H1 (cell line): Measurements from ENCODE around the gene HOXA6. TPM values are rescaled to one million over a fixed set of nuclear protein-coding genes. Genes with fewer than 3 reads are reported as not detected.

Experiments used
- CTCF ChIA-PET: fragments of 300-600 bp; sonication (Branson Sonifier 250); formaldehyde crosslinking; loops from one replicate; lab custom pipeline; 2021; ENCODE audit not compliant: partially characterized antibody; lab: Charles Lee
- POLR2A ChIA-PET: fragments of 300-600 bp; sonication (Branson Sonifier 250); formaldehyde crosslinking; loops from one replicate; lab custom pipeline; 2021; ENCODE audit warnings: inconsistent platforms; ENCODE audit not compliant: partially characterized antibody; lab: Charles Lee
- DNase-seq, 2 experiments: peaks; one replicate each; pipeline versions ENCODE4 v3.0.0 to v3.0.0-alpha.2; 2010 to 2022; ENCODE audit warnings: low spot score in 2 of 2, low read depth in 1 of 2, mixed read lengths in 1 of 2
- FAIRE-seq: peaks from 2 replicates; lab custom pipeline; 2011; peaks lifted over from hg19 to GRCh38; lab: Jason Lieb, UNC
- H2AFZ ChIP-seq: 2 replicates; pipeline ENCODE4 v1.8.1; 2012; ENCODE audit warnings: low read length, inconsistent platforms
- H2AK5ac ChIP-seq: 2 replicates; pipeline ENCODE4 v1.6.1; 2013; ENCODE audit warnings: low read depth, low read length
- H2BK120ac ChIP-seq: replicated peaks from 2 replicates; pipeline ENCODE3; 2013; ENCODE audit warnings: low read depth, low read length, inconsistent platforms
- H2BK12ac ChIP-seq: 2 replicates; pipeline ENCODE4 v1.6.1; 2013; ENCODE audit warnings: low read depth, low read length
- H2BK15ac ChIP-seq: 2 replicates; pipeline ENCODE4 v1.6.1; 2013; ENCODE audit warnings: low read length
- H2BK20ac ChIP-seq: 2 replicates; pipeline ENCODE4 v1.6.1; 2013; ENCODE audit warnings: low read length
- H2BK5ac ChIP-seq: 2 replicates; pipeline ENCODE4 v1.6.1; 2013; ENCODE audit warnings: low read depth, low read length
- H3K14ac ChIP-seq: 2 replicates; pipeline ENCODE4 v1.6.1; 2013; ENCODE audit warnings: inconsistent platforms; ENCODE audit not compliant: insufficient read length
- H3K18ac ChIP-seq: 2 replicates; pipeline ENCODE4 v1.6.1; 2013; ENCODE audit warnings: low read length; ENCODE audit errors: extremely low read depth
- H3K23ac ChIP-seq: 2 replicates; pipeline ENCODE4 v1.6.1; 2013; ENCODE audit warnings: inconsistent platforms; ENCODE audit not compliant: insufficient read length
- H3K23me2 ChIP-seq: 2 replicates; pipeline ENCODE4 v1.6.1; 2013; ENCODE audit warnings: low read depth, low read length
- H3K27ac ChIP-seq: 2 replicates; pipeline ENCODE4 v1.6.1; 2011; ENCODE audit warnings: low read depth, low read length, inconsistent platforms
- H3K27me3 ChIP-seq, 4 experiments: replicated peaks in 1 of 4; 1 replicate in 1 of 4; 2 replicates in 3 of 4; pipeline versions ENCODE4 v1.6.1 to v1.8.1; 2011 to 2013; ENCODE audit warnings: low read length in 3 of 4, mild to moderate bottlenecking in 3 of 4, inconsistent platforms in 2 of 4, mixed read lengths in 2 of 4, moderate library complexity in 1 of 4; ENCODE audit not compliant: control insufficient read depth in 3 of 4, insufficient read depth in 3 of 4; ENCODE audit errors: extremely low read depth in 1 of 4
- H3K36me3 ChIP-seq, 4 experiments: 2 replicates each; pipeline versions ENCODE4 v1.6.1 to v1.8.1; 2011 to 2013; ENCODE audit warnings: mild to moderate bottlenecking in 4 of 4, low read length in 3 of 4, moderate library complexity in 2 of 4, control low read depth in 1 of 4, inconsistent platforms in 1 of 4; ENCODE audit not compliant: insufficient read depth in 4 of 4, control insufficient read depth in 2 of 4
- H3K4ac ChIP-seq: replicated peaks from 2 replicates; pipeline ENCODE3; 2013; ENCODE audit warnings: low read length, low read depth, mixed read lengths, inconsistent platforms; ENCODE audit not compliant: insufficient read length
- H3K4me1 ChIP-seq, 4 experiments: replicated peaks in 1 of 4; 1 replicate in 1 of 4; 2 replicates in 3 of 4; pipeline versions ENCODE4 v1.6.1 to v1.8.1; 2011 to 2013; ENCODE audit warnings: low read length in 3 of 4, inconsistent platforms in 2 of 4, mixed read lengths in 1 of 4; ENCODE audit not compliant: insufficient read depth in 4 of 4, control insufficient read depth in 3 of 4
- H3K4me2 ChIP-seq, 2 experiments: 2 replicates each; pipeline versions ENCODE4 v1.6.1 to v1.8.1; 2011 to 2013; ENCODE audit warnings: low read depth in 2 of 2, low read length in 2 of 2, control low read depth in 1 of 2, inconsistent platforms in 1 of 2, mild to moderate bottlenecking in 1 of 2; ENCODE audit not compliant: insufficient read depth in 1 of 2
- H3K4me3 ChIP-seq, 4 experiments: fragments of 200-600, 300-600 bp in 1 of 4; sonication (generic), shearing (Covaris generic), sonication (Bioruptor Twin) in 1 of 4; 2 replicates each; pipeline versions ENCODE4 v1.5.1 to v1.8.1; 2011 to 2016; ENCODE audit warnings: low read length in 4 of 4, low read depth in 3 of 4, control low read depth in 2 of 4, inconsistent platforms in 2 of 4, mild to moderate bottlenecking in 2 of 4, mixed read lengths in 1 of 4, moderate library complexity in 1 of 4; ENCODE audit not compliant: insufficient read depth in 2 of 4; ENCODE audit errors: extremely low read depth in 1 of 4
- H3K56ac ChIP-seq: replicated peaks from 2 replicates; pipeline ENCODE3; 2013; ENCODE audit warnings: low read depth, mild to moderate bottlenecking, mixed read lengths, low read length, inconsistent platforms; ENCODE audit not compliant: insufficient read length
- H3K79me1 ChIP-seq: 2 replicates; pipeline ENCODE4 v1.6.1; 2013; ENCODE audit warnings: low read depth, low read length, control low read depth
- H3K79me2 ChIP-seq, 2 experiments: 2 replicates each; pipeline versions ENCODE4 v1.6.1 to v1.8.1; 2012 to 2013; ENCODE audit warnings: low read length in 2 of 2, mild to moderate bottlenecking in 2 of 2, inconsistent platforms in 1 of 2; ENCODE audit not compliant: insufficient read depth in 2 of 2, control insufficient read depth in 1 of 2
- H3K9ac ChIP-seq, 4 experiments: replicated peaks in 1 of 4; 1 replicate in 1 of 4; 2 replicates in 3 of 4; pipeline versions ENCODE4 v1.6.1 to v1.8.1; 2011 to 2013; ENCODE audit warnings: low read depth in 3 of 4, low read length in 3 of 4, control low read depth in 2 of 4, mild to moderate bottlenecking in 2 of 4, moderate library complexity in 2 of 4, inconsistent platforms in 1 of 4; ENCODE audit errors: extremely low read depth in 1 of 4
- H3K9me3 ChIP-seq, 2 experiments: 2 replicates each; pipeline versions ENCODE4 v1.6.1 to v1.8.1; 2012 to 2013; ENCODE audit warnings: mild to moderate bottlenecking in 2 of 2, moderate library complexity in 2 of 2, control low read depth in 1 of 2, inconsistent platforms in 1 of 2, low read depth in 1 of 2, low read length in 1 of 2, mixed read lengths in 1 of 2; ENCODE audit not compliant: insufficient read depth in 2 of 2
- H4K20me1 ChIP-seq, 2 experiments: replicated peaks in 1 of 2; 2 replicates each; pipeline versions ENCODE3 to v1.8.1; 2011 to 2013; ENCODE audit warnings: inconsistent platforms in 2 of 2, low read length in 2 of 2, mild to moderate bottlenecking in 1 of 2; ENCODE audit not compliant: insufficient read depth in 2 of 2, control insufficient read depth in 1 of 2
- H4K5ac ChIP-seq: 2 replicates; pipeline ENCODE4 v1.6.1; 2013; ENCODE audit warnings: low read length, low read depth, mixed read lengths, inconsistent platforms; ENCODE audit not compliant: insufficient read length
- H4K8ac ChIP-seq: 2 replicates; pipeline ENCODE4 v1.8.0; 2013; ENCODE audit warnings: mild to moderate bottlenecking, moderate library complexity, low read length, inconsistent platforms; ENCODE audit not compliant: insufficient read depth; ENCODE audit errors: extremely low read depth
- H4K91ac ChIP-seq: replicated peaks from 2 replicates; pipeline ENCODE3; 2013; ENCODE audit warnings: low read length, mixed read lengths, inconsistent platforms; ENCODE audit not compliant: insufficient read length
- CHD2 ChIP-seq: IDR thresholded peaks from 2 replicates; pipeline ENCODE4 v1.6.1; 2012; ENCODE audit warnings: low read length, improper control_type of control experiment
- EP300 ChIP-seq, 2 experiments: IDR thresholded peaks; 1 replicate in 1 of 2; 2 replicates in 1 of 2; pipeline ENCODE4 v1.6.1; 2011 to 2012; ENCODE audit warnings: low read depth in 2 of 2, low read length in 2 of 2, mild to moderate bottlenecking in 2 of 2, borderline replicate concordance in 1 of 2, inconsistent platforms in 1 of 2, moderate library complexity in 1 of 2
- GABPA ChIP-seq: IDR thresholded peaks from 2 replicates; pipeline ENCODE4 v1.6.1; 2011; ENCODE audit warnings: mild to moderate bottlenecking, low read length, moderate library complexity, borderline replicate concordance; ENCODE audit not compliant: insufficient read depth
- GTF2F1 ChIP-seq: IDR thresholded peaks from 2 replicates; pipeline ENCODE4 v1.6.1; 2012; ENCODE audit warnings: low read depth, low read length, improper control_type of control experiment, borderline replicate concordance
- KDM5A ChIP-seq: fragments of 200-600 bp; IDR thresholded peaks from 2 replicates; pipeline ENCODE4 v1.7.1; 2012; ENCODE audit warnings: mild to moderate bottlenecking, low read length, inconsistent platforms, mixed read lengths
- MAFK ChIP-seq: IDR thresholded peaks from 2 replicates; pipeline ENCODE4 v1.6.1; 2012; ENCODE audit warnings: low read depth, mild to moderate bottlenecking, improper control_type of control experiment, low read length
- POU5F1 ChIP-seq: IDR thresholded peaks from 2 replicates; pipeline ENCODE4 v1.6.1; 2011; ENCODE audit warnings: low read depth, mild to moderate bottlenecking, low read length, moderate library complexity
- SRF ChIP-seq: IDR thresholded peaks from 2 replicates; pipeline ENCODE4 v1.6.1; 2011; ENCODE audit warnings: mild to moderate bottlenecking, low read depth, low read length, moderate library complexity
- TAF7 ChIP-seq: optimal IDR thresholded peaks from 2 replicates; pipeline ENCODE3; 2011; ENCODE audit warnings: low read depth, mild to moderate bottlenecking, inconsistent platforms, low read length, moderate library complexity, borderline replicate concordance
- TBP ChIP-seq: IDR thresholded peaks from 2 replicates; pipeline ENCODE4 v1.6.1; 2011; ENCODE audit warnings: low read depth, low read length, improper control_type of control experiment
- WGBS, 2 experiments: shearing (Covaris generic) in 1 of 2; methylation state at CpG; one replicate each; pipeline versions ENCODE4 v1.1.6 to v1.1.7; 2013 to 2015; ENCODE audit warnings: low lambda C conversion rate in 2 of 2, mixed read lengths in 2 of 2, inconsistent platforms in 1 of 2, low coverage in 1 of 2, missing lambda C conversion rate in 1 of 2; ENCODE audit not compliant: insufficient replicate concordance in 2 of 2, insufficient coverage in 1 of 2, insufficient read length in 1 of 2; ENCODE audit errors: extremely low coverage in 1 of 2, missing lambda C conversion rate in 1 of 2; 5-methylcytosine and 5-hydroxymethylcytosine counted together
- polyA plus RNA-seq, 7 experiments: library from polyadenylated mRNA; depleted of rRNA in 3 of 7; stranded (reverse) in 5 of 7; unstranded in 2 of 7; fragments of >200 nt in 5 of 7; fragments of 200-250 nt in 2 of 7; gene quantifications; 1 replicate in 5 of 7; 2 replicates in 1 of 7; 4 replicates in 1 of 7; pipeline versions ENCODE4 v1.2.1 to v1.2.3, GENCODE V29; 2011 to 2013; ENCODE audit warnings: missing spikeins in 2 of 7, mixed read lengths in 2 of 7
- total RNA-seq: library from RNA; stranded (reverse); fragmentation: NEBNext Ultra II Directional; extraction: Animal tissue kit (Norgen Biotek cat#: 25700); gene quantifications from 2 replicates; pipeline ENCODE4 v1.2.1, GENCODE V29; 2021

Gene HOXA6
- total and polyA plus RNA-seq, 2 of the 8 experiments (the other 6 are each of a cell fraction or from before 2014, with no cell fraction given), result not detected

- H2BK5ac ChIP-seq, result no peak overlapping the region
- no peak overlapping the region for H2BK15ac ChIP-seq
- H2BK12ac ChIP-seq, result 0 out of 2 replicates have a peak overlapping the region, but pooled peaks have one; percentile 60
- no peak overlapping the region for H2AFZ ChIP-seq
- H3K4me1 ChIP-seq, result peaks cover 1 to 4% (median 3%) of the 10 kb centered on the region in 4 experiments; a peak in 6 of 7 replicates
- peaks cover 39 to 50% of the 10 kb centered on the region in 2 experiments for H4K20me1 ChIP-seq
- POLR2A ChIA-PET, result interaction anchor here (0.6 kb wide), 1 partner anchor 485 kb away, joined by 3 read pairs; no protein-coding TSS in a partner anchor
- no peak overlapping the region for H3K27ac ChIP-seq
- peak overlapping the region in 1 of 4 experiments; percentile 8; a peak in 1 of 8 replicates for H3K4me3 ChIP-seq
- H2BK120ac ChIP-seq, result no peak overlapping the region
- CTCF ChIA-PET, result interaction anchor here (0.6 to 2.7 kb wide), 38 partner anchors 8 to 1283 kb away, joined by 3 to 26 read pairs (median 4); partner anchors contain the start of genes HOXA13, HOXA3, HOXA5 and HOXA7
- DNase-seq (peak in 1 of 2 experiments; percentile 93), FAIRE-seq (no peak)
- no peaks in the 10 kb centered on the region for H3K79me2 ChIP-seq
- no peaks in the 10 kb centered on the region for H3K79me1 ChIP-seq
- peak overlapping the region; percentile 58; the same call in 1 of the 2 replicates for H4K8ac ChIP-seq
- no peak overlapping the region for H4K91ac ChIP-seq
- H2AK5ac ChIP-seq, result no peak overlapping the region
- peak overlapping the region; percentile 18 to 21; a peak in 3 of 4 replicates for H3K4me2 ChIP-seq
- no peaks in the 10 kb centered on the region for H3K23me2 ChIP-seq
- H3K18ac ChIP-seq, result no peak overlapping the region
- H3K14ac ChIP-seq, result no peak overlapping the region
- H3K36me3 ChIP-seq, result peaks cover 0 to 7% (median 0%) of the 10 kb centered on the region in 4 experiments; a peak in 1 of 8 replicates
- H3K9ac ChIP-seq, result no peak overlapping the region
- no peak overlapping the region for H4K5ac ChIP-seq
- no peak overlapping the region for H2BK20ac ChIP-seq
- H3K56ac ChIP-seq, result no peak overlapping the region
- no peak overlapping the region for H3K4ac ChIP-seq
- H3K23ac ChIP-seq, result no peak overlapping the region
- no peaks in the 10 kb centered on the region for H3K9me3 ChIP-seq
- peaks cover 98 to 100% (median 100%) of the 10 kb centered on the region in 4 experiments for H3K27me3 ChIP-seq
- WGBS, 2 experiments, result 9% methylated on average over 53 of the region's 56 CpGs; no CpG with 5 or more reads in 1 of the 2 experiments
- TF ChIP-seq KDM5A (no peak), CHD2 (no peak), EP300 (IDR thresholded peaks at IDR 0.05; ENCODE audit: borderline replicate concordance in 1 of 2, low read depth in 2 of 2, low read length in 2 of 2) (0 out of 3 replicates have a peak, but pooled peaks of 1 of the 2 experiments have one; percentile 17), MAFK (no peak), GABPA (peak; percentile 65; the same call in 1 of the 2 replicates), TAF7 (no peak), SRF (no peak), TBP (no peak), POU5F1 (no peak), GTF2F1 (no peak)
Observed at GRCh38 chr7:27179503-27180430, 32.2 kb upstream of the HOXA6 start.
